Hematopoietic multipotent progenitor cell treated with erythropoietin and hydrocortisone succinate and interleukin-3 and kit ligand, for 4 days (in vitro differentiated cells): ENCODE data around the gene IL15.
"Not testable (repeated sequence)": the region's sequence is repeated elsewhere in the genome, so short reads cannot be mapped to it uniquely, and the experiment has no call there.

Source experiments
- DNase-seq: peaks from one replicate; pipeline ENCODE4 v3.0.0-alpha.2; 2015

IL15 gene

DNA sequence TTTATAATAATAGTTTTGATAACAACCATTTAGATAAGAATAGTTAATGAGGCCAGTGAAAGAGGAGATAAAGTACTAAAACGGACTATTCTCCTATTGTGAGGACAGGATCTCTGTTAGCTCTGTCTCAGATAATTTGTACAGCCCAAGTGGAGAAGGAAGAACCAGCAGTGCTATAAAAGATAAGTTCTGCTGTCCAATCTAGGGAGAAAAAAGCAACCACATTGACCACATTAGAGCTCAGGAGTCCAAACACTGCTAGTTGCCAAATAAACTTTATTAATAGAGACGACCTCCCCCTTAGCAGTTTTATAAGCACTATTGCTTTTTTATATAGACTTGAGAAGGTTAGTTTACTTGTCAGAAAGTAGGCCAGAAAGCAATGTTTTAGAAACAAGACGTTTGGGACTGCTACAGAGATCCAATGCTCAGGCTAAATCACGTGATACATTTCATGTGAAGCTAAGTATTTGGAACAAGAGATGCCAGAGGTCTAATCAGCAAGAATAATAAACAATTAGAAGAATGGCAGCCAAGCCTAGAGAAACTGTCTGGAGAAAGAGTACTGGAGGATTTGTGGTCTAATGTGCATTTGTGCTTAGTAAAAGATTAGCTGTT, 15.9 kb downstream of the IL15 start:
- peak; percentile 90 for DNase-seq

DNA sequence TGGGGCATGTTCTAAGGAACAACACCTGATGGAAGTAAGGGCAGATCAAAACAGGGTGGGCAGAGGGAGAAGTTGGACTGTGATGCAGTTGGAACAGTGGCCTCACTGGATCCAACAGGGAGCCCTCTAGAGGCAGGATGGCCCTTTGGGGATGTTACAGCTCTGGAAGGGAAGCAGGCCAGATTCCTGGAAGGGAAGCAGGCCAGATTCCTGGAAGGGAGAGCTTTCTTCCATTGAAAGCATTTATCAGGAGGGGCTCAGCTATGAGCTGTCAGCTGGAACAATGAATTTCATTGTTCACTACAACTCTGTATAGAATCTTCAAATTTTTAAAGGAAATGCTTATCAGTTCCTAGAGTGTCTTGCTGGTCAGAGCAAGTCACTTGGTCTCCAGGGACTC, 17.7 kb downstream of the IL15 start:
- DNase-seq = peak; percentile 58

DNA sequence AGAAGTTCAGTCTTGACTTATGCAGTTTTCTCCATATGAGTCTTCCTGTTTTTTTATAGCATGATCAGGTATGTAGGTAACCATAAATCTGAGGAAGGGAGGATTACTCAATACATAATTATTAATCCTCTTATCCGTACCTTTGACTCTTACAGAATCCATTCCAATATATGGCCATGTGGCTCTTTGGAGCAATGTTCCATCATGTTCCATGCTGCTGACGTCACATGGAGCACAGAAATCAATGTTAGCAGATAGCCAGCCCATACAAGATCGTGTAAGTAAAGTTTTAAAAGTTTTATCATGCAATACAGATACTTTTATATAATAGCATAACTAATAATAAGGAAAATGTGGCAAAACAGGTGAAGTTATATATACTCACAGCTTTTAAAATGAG, 19.6 kb downstream of the IL15 start:
- no peak for DNase-seq

DNA sequence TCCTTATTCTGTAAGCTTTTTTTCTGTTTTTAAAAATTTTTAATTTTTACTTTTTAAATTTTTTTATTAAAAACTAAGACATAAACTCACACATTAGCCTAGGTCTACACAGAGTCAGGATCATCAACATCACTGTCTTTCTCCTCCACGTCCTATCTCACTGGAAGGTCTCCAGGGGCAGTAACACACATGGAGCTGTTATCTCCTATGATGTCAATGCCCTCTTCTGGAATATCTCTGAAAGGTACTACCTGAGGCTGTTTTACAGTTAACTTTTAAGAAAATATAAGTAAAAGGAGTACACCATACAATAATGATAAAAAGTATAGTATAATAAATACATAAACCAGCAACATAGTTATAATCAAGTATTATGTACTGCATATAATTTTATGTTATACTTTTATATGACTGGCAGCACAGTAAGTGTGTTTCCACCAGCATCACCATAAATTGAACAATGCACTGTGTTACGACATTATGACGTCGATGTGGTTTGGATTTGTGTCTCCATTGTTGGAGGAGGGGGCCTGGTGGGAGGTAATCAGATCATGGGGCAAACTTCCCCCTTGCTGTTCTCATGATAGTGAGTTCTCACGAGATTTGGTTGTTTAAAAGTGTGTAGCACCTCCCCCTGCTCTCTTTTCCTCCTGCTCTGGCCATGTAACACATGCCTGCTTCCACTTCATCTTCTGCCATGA, 21.3 kb downstream of the IL15 start:
- DNase-seq = peak; percentile 46

DNA sequence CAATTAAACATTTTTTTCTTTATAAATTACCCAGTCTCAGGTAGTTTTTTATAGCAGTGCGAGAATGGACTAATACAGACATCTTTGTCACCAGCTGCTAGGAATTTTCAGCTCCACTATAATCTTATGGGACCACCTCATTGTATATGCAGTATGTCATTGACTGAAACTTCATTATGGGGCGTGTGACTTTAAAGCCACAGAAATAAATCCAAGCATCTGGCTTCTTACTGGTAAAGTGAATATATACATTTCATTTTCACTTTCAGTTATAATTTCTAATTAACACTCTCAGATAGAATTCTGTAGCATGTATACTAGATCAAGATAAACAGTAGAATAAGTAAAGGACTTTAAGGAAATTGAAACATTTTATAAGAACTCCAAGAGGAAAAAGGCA, 21.9 kb downstream of the IL15 start:
- no peak for DNase-seq

DNA sequence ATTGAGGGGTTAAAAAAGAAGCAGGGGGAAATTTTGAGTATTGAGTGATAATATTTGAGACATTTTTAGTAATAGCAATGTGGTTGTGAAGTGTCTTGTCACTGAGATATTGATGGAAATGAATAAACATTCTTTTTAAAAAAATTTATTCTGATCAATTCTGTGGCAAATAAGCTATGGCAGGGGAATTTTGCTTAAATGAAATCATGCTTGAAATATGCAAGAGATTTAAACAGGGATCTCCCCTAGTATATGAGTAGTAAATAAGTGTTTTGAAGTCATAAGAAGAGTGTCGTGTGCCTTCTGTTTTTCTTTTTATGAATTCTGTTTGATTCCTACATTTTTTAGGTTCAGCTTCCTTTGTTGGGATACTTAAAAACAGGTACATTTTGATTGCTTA, 23.2 kb downstream of the IL15 start:
- no peak for DNase-seq

DNA sequence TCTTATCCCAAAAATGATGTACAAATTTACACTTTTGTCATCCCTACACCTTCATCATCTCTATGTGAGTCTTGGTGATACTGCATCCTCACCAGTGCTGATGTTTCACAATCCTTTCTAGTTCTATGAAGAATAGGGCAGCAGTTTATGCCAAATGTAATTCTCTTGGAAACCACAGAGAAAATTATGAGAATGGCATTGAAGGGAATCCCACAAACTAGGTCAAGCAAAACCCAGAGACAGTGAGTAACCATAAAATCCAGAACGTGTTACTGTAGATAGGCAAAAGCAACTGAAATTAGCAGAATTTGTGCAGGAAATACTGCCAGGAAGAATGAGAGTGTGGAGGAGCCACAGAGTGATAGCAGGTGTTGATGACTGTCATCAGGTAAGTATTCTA, 24.5 kb downstream of the IL15 start:
- DNase-seq = no peak

DNA sequence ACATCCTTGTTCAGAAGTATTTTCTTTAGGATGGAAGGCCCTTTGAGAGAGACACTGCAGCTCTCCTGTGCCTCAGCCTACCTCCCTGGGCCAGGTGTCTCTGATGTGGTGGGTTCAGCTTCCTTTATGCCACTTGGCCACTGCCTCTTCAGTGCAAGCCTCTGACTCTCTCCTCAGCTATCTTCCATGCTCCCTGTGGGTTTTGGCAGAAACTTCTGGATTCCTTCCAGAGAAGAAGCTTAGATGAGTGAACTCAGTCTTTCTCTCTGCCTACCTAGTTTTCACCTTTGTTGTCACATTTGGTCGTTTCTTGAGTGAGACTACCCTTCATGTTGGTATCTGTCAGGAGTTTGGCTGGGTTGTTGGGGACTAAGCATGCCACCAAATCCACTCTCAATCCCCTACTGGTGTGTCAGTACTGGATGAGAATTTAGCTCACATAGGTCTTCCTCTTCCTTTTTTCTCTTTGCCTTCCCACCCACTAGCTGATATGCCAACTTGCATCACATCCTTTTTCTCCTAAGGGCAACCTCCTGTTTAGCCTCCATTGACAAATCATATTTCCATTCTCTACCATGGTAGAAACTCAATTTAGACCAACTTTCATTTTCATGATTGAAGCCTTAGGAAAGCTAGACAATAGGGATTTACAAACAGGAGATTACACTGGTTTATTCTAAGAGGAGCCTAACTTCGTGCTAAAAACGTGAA, 32.0 kb downstream of the IL15 start:
- no peak for DNase-seq

DNA sequence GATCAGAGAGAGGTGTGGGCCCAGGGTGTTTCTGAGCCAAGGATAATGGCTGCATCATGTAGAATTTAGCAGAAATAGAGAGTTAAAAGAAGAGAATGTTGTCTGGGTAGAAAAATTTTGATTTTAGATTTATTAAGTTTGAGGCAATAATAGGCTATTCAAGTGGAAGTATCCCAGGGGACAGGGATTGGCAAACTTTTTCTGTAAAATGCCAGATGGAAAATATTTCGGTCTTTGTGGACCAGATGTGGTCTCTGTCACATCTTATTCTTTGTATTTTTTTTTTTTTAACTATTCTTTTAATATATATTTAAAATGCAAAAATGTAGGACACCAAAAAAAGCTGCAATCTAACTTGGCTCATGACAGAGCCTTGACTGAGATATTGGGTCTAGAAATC, 33.1 kb downstream of the IL15 start:
- no peak for DNase-seq

DNA sequence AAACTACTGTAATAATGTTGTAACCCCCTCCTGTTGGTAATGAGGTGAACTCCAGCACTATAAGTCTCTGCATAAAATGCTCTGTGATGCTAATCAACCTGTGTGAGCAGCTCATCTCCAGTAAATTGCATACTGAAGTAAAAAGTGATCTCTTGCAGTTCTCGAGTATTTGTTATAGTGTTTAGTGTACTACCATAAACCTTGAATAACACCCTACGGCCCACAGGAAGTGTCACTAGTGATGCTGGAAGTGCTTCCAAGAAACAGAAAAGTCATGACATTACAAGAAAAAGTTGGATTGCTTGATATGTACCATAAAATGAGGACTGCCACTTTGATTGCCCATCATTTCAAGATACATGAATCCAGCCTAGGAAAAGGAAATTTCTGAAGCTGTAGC, 39.0 kb downstream of the IL15 start:
- no peak for DNase-seq

DNA sequence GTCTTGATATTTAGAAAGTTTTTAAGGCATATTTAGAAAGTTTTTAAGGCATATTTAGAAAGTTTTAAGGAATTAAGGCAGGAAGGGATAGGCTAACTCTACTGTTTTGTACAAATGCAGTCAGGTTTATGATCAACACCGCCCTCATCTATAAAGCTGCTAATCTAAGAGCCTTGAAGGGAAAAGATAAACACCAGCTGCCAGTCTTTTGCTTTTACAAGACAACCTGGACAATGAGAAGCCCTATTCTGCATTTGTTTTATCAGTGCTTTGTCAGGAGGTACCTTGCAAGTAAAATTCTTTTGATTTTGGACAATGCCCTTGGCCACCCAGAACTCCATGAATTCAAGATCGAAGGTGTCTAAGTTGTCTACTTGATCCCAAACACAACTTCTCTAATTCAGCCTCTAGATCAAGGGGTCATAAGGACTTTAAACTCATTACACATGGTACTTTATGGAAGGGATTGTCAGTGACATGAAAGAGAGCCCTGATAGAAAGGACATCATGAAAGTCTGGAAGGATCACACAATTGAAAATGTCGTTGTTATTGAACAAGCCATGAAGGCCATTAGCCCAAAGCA, 39.8 kb downstream of the IL15 start:
- DNase-seq = peak; percentile 38

DNA sequence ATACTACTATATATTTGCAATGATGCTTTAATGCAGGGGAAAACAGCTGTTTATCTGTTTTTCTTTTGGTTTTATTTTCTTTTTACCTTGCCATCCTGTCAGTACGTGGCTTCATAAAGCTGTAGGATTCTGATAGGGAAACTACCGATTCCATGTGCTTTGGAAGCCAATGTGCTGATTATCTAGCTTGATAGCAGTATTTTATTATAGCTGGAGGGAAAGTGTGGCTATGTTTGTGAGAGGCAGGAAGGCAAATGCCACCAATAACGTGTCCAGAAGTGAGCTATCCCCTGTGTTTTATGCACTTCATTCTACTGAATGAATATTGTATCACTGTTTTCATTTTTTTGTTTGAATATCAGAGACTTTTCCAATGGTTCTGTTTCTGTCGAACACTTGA, 43.7 kb downstream of the IL15 start:
- peak; percentile 27 for DNase-seq

DNA sequence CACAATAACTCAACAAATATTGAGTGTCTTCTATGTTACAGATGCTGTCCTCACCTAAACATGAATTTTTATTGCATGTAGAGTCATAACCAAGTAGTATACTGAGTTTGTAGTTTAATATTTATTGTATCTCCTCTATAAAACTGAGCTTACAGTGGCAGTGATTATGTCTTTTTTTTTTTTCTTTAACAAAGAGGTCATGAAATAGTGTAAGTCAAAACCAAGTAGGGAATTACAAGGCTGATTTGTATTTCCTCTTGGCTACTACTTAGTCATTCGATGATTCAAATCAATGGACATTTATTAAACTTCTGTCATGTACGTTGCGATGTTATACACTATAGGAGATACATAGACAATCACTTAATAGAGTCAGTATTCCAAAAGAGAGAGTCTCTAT, 48.4 kb downstream of the IL15 start:
- DNase-seq = no peak

DNA sequence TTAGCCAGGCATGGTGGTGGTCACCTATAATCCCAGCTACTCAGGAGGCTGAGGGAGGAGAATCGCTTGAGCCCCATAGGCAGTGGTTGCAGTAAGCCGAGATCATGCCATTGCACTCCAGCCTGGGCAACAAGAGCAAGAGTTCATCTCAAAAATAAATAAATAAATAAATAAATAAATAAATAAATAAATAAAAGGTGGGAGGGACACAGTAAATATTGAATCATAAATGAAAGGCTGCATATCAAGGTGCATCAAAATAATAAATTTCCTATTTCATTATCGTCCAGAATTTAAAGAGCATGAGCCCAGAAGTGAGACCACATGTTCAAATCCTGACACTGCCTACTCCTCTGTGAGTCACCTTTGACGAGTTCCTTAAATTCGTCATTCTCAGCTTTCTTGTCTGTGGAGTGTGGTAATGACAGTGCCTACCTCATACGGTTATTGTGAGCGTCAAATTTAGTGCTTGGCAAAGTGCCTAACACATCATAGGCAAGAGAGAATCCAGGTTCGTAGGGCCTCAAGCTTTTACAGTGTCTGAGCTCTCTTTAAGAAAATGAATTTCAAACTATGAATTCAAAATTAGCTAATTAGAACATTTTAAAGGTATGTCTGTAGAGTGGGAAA, 49.9 kb downstream of the IL15 start:
- no peak for DNase-seq

DNA sequence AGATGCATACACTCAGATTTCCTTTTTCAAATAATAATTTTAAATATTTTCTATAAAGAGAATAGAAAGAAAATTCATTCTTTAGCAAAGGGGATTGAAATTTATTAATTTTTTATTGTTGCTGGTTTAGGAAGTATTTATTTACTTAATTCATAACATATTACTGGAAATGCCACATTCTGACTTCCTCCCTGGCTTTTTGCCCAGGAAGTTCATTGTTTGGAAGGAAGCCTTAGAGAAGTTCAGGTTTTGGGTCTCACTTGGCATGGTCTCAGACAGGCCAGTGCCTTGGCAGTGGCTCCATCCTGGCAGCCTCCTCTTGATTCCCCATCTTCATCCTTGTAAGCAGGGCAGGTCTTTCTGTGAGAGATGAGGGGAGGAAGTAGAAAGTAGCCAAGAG, 50.5 kb downstream of the IL15 start:
- no peak for DNase-seq

DNA sequence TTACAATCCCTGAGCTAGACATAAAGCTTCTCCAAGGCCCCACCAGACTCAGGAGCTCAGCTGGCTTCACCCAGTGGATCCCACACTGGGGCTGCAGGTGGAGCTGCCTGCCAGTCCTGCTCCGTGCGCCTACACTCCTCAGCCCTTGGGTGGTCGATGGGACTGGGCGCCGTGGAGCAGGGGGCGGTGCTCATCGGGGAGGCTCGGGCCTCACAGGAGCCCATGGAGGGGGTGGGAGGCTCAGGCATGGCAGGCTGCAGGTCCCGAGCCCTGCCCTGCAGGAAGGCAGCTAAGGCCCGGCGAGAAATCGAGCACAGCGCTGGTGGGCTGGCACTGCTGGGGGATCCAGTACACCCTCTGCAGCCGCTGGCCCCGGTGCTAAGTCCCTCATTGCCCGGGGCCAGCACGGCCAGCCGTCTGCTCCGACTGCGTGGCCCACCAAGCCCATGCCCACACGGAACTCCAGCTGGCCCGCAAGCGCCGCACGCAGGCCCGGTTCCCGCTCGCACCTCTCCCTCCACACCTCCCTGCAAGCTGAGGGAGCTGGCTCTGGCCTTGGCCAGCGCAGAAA, 53.4 kb downstream of the IL15 start:
- not testable (repeated sequence) for DNase-seq

DNA sequence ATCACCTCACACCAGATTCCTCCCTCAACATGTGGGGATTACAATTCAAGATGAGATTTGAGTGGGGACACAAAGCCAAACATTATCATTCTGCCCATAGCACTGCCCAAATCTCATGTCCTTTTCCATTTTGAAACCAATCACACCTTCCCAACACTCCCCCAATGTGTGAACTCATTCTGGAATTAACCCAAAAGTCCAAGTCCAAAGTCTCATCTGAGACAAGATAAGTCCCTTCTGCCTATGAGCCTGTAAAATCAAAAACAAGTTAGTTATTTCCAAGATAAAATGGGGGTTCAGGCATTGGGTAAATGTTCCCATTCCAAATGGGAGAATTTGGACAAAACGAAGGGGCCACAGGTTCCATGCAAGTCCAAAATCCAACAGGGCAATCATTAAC, 54.9 kb downstream of the IL15 start:
- not testable (repeated sequence) for DNase-seq

DNA sequence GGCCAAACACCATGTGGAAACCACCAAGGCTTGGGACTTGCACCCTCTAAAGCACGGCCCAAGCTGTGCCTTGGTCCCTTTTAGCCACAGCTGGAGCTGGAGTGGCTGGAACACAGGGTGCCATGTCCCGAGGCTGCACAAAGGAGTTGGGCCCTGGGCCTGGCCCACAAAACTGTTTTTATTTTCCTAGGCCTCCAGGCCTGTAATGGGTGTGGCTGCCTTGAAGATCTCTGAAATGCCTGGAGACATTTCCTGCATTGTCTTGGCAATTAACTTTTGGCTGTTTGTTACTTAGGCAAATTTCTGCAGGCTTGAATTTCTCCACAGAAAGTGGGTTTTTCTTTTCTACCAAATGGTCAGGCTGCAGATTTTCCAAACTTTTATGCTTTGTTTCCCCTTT, 55.7 kb downstream of the IL15 start:
- no peak for DNase-seq

DNA sequence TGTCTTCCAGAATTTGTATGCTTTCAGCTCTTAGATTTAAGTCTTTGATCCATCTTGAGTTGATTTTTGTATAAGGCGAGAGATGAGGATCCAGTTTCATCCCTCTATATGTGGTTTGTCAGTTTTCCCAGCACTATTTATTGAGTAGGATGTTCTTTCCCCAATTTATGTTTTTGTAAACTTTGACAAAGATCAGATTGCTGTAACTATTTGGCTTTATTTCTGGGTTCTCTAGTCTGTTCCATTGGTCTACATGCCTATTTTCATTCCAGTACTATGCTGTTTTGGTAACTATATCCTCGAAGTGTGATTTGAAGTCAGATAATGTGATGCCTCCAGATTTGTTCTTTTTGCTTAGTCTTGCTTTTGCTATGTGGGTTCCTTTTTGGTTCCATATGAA, 60.7 kb downstream of the IL15 start:
- no peak for DNase-seq

DNA sequence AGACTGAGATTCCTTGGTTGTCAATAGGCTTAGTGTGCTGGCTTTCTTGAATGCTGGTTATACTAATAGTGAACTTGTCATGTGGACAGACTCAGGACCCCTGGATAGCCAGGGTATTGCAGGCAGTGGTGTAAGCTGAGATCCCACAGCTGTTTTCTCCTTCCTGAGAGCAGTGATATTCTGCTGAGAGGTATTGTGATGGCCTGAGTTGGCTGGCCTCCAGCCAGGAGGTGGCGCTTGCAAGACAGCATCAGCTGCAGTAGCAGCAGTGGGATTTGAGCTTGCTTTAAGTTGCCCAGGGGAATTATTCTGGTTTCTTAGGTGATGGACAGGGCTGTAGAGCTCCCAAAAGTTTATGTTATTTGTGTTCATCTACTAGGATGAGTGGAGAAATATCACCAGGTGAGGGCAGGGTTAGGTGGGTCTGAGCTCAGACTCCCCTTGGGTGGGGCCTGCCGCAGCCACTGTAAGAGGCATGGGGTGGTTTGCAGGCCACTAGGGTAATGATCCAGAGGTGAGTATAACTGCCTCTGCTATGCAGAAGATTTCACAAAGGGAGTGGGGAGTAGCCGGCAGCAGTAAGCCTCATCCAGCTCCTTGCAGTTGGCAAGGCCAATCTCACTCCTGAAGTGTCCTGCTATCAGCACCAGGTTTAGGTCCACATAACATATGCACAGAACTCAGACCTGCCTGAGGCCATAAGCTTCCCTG, 66.2 kb downstream of the IL15 start:
- DNase-seq = peak; percentile 40

DNA sequence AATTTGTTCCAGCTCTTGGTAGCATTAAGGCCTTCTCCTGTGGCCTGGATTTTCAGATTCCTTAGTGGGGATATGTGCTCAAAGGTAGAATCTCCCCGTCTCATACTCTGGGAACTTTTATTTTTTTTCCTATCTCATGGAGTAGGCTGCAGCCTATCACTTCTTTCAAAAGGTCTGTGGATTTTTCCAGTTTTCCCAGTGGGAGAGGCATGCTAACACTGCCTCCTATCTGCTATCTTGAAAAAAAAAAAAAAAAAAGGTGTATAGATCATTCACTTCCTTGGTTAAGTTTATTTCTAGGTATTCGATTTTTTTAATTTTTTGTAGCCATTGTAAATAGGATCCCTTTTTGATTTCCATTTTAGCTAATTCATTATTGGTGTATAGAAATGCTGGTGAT, 67.1 kb downstream of the IL15 start:
- no peak for DNase-seq

DNA sequence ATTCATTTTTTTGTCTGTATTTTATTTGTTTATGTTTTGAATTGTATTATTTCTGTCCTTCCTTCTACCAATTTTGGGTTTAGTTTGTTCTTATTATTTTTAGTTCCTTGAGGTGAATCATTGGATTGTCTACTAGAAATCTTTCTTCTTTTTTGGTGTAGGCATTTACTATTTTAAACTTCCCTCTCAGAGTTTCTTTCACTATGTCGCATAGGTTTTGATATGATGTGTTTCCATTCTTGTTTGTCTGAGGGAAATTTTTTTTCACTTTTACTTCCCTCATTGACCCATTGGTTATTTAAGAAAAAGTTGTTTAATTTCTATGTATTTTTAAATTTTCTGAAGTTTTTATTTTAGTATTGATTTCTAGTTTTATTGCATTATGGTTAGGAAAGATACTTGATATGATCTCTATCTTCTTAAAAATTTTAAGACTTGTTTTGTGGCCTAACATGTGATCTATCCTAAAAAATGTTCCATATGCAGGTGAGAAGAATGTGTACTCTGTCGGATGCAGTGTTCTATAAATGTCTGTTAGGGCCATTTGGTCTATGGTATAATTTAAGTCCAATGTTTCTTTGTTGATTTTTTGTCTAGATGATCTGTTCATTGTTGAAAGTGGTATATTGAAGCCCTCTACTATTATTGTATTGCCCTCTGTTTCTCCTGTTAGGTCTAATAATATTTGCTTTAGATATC, 68.8 kb downstream of the IL15 start:
- DNase-seq = no peak
